Measurements from ENCODE around the gene PKHD1.

Gene PKHD1

DNA sequence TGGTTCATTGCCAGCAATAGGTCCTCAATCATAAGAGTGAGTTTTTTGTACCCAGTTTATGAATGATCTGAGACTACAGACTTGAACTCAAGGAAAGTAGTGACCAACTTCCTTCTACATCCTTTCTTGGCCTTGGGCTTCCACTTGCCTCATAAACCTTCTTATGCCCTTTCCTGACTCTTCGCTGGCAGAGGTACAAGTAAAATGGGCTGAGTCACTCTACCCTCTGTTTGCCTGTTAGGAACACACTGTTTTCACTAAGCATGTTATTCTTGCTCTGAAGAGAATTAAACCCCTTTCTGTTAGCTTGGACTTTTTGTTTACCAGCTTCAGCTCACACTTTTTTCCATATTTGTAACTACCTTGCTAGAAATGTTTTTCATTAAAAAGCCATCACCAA, 74.4 kb downstream of the PKHD1 start:
- H3K4me3 ChIP-seq, result no peak overlapping the region
- no peak overlapping the region for H3K9ac ChIP-seq (ENCODE audit: insufficient read length)
- H3K36me3 ChIP-seq (ENCODE audit: insufficient read depth, low read length), result peaks cover 26% of the 10 kb centered on the region; the same call in 1 of the 2 replicates
- 0 out of 2 replicates have a peak overlapping the region, but pooled peaks have one; percentile 21 for H3K27ac ChIP-seq
- TF ChIP-seq EZH2 (IDR thresholded peaks at IDR 0.05) (no peak), FOXP2 (optimal IDR thresholded peaks at IDR 0.05; ENCODE audit: control extremely low read depth, extremely low read length, insufficient read depth) (no peak), POLR2AphosphoS5 (IDR thresholded peaks at IDR 0.05; ENCODE audit: borderline replicate concordance, low read depth, low read length) (no peak)
- no peak for DNase-seq (ENCODE audit: low read depth, low spot score)
- no peaks in the 10 kb centered on the region for H3K9me3 ChIP-seq (ENCODE audit: low read depth, low read length)

GRCh38 chr6:52012582-52012981, 74.8 kb downstream of the PKHD1 start:
- no peak for TF ChIP-seq EZH2 (IDR thresholded peaks at IDR 0.05)
- TF ChIP-seq POLR2AphosphoS5 (IDR thresholded peaks at IDR 0.05; ENCODE audit: borderline replicate concordance, low read depth, low read length), result no peak
- no peak for TF ChIP-seq FOXP2 (optimal IDR thresholded peaks at IDR 0.05; ENCODE audit: control extremely low read depth, extremely low read length, insufficient read depth)
- Histone ChIP-seq H3K4me3 (no peak overlapping the region), H3K9ac (ENCODE audit: insufficient read length) (no peak overlapping the region), H3K9me3 (ENCODE audit: low read depth, low read length) (no peaks in the 10 kb centered on the region), H3K36me3 (ENCODE audit: insufficient read depth, low read length) (peaks cover 31% of the 10 kb centered on the region), H3K27ac (no peak overlapping the region)
- no peak for DNase-seq (ENCODE audit: low read depth, low spot score)

DNA sequence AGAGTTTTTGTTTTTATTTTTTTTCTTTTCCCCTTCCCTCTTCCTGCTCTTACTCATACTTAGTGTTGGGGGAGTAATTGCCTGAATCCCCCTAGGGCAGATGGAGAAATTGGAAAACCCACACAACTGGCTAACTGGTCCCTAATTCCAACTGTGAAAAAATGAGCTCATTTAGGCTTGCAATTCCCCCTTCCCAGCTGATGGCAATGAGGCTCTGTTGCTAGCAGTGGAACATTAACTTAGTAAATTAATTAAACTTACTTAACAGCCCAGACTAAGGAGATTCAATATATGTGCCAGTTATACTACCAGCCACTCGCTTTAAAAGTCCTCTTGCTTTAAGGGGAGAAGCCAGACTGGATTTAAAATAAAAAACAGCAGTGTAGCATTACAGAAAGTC, 76.6 kb downstream of the PKHD1 start:
- Histone ChIP-seq H3K36me3 (ENCODE audit: insufficient read depth, low read length) (peaks cover 39% of the 10 kb centered on the region), H3K27ac (peak overlapping the region; percentile 86), H3K9ac (ENCODE audit: insufficient read length) (no peak overlapping the region), H3K4me3 (no peak overlapping the region), H3K9me3 (ENCODE audit: low read depth, low read length) (no peaks in the 10 kb centered on the region; the same call in 1 of the 2 replicates)
- TF ChIP-seq POLR2AphosphoS5 (IDR thresholded peaks at IDR 0.05; ENCODE audit: borderline replicate concordance, low read depth, low read length) (no peak), EZH2 (IDR thresholded peaks at IDR 0.05) (no peak), FOXP2 (optimal IDR thresholded peaks at IDR 0.05; ENCODE audit: control extremely low read depth, extremely low read length, insufficient read depth) (no peak)
- no peak for DNase-seq (ENCODE audit: low read depth, low spot score)

DNA sequence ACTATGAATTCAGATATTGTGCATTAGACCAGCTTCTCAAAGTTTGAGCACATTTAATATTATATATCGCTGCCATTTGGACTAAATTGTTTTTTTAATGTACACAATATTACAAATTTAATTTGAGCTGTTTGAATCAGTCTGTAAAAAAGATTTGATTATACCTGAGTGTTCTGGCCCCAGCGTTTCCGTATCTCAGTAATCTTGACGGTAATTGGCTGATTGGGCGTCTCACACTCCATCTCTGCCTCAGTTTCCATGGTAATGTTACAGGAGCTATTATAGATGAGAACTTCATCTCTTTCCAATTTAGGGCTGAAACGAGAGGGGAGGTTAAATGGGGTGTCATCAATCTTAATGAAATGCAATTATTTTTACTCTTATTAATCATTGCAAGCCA, 77.3 kb downstream of the PKHD1 start:
- no peaks in the 10 kb centered on the region; the same call in 1 of the 2 replicates for H3K9me3 ChIP-seq (ENCODE audit: low read depth, low read length)
- peaks cover 39% of the 10 kb centered on the region for H3K36me3 ChIP-seq (ENCODE audit: insufficient read depth, low read length)
- DNase-seq (ENCODE audit: low read depth, low spot score), result no peak
- peak overlapping the region; percentile 36 for H3K4me3 ChIP-seq
- H3K9ac ChIP-seq (ENCODE audit: insufficient read length), result no peak overlapping the region
- H3K27ac ChIP-seq, result peak overlapping the region; percentile 86
- TF ChIP-seq POLR2AphosphoS5 (IDR thresholded peaks at IDR 0.05; ENCODE audit: borderline replicate concordance, low read depth, low read length), result no peak
- TF ChIP-seq FOXP2 (optimal IDR thresholded peaks at IDR 0.05; ENCODE audit: control extremely low read depth, extremely low read length, insufficient read depth), result no peak
- TF ChIP-seq EZH2 (IDR thresholded peaks at IDR 0.05), result no peak

DNA sequence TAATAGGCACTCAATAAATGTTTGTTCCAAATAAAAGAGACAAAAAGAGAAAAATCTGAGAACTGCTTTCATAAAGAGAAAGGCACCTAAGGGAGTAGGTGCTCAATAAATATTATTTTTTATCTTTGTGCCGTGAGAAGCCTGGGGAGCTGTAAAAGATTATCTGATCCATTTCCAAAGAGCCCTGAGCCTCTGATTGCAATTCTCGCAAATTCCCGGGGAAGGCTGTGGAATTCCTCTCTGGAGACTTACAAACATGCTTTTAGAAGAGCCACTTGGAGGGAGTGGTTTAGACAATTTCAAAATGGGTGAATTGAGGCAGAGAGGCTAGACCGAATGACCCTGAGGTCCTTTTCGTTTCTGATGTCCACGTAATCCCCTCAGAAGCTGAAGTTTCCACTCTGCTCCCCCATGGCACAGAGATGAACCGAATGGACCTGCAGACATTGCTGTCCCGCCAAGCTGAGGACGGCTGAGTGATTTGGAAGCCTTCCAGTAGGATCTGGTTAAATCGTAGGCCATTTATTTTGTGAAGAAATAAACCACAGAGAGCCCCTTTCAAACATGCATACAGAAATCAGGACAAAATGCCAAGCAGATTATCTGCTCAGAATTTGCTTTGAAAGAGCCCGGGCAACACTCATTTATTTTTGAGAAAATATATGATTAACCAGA, 77.8 kb downstream of the PKHD1 start:
- Histone ChIP-seq H3K9ac (ENCODE audit: insufficient read length) (no peak overlapping the region), H3K9me3 (ENCODE audit: low read depth, low read length) (no peaks in the 10 kb centered on the region; the same call in 1 of the 2 replicates), H3K4me3 (peak overlapping the region; percentile 36), H3K36me3 (ENCODE audit: insufficient read depth, low read length) (peaks cover 33% of the 10 kb centered on the region), H3K27ac (peak overlapping the region; percentile 86)
- no peak for DNase-seq (ENCODE audit: low read depth, low spot score)
- TF ChIP-seq POLR2AphosphoS5 (IDR thresholded peaks at IDR 0.05; ENCODE audit: borderline replicate concordance, low read depth, low read length) (0 out of 2 replicates have a peak, but pooled peaks have one; percentile 24), FOXP2 (optimal IDR thresholded peaks at IDR 0.05; ENCODE audit: control extremely low read depth, extremely low read length, insufficient read depth) (no peak)

DNA sequence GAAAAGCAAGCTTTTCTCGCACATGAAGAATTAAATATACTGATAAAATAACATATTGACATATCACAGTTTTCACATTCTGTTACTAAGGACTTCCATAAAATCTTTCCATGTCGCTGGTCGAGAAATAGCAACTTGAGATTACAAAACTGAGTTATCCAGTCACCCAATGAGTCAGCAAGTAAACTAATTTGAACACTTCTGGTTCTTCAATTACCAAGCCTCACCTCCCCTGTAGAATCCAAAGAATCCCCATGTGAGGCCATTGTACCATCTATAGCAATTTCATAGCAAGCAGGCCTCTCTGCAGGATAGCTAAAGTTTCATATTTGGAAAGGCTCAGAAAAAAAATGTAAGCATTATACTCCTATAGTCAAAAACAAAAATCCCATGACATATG, 87.3 kb downstream of the PKHD1 start:
- H3K9ac ChIP-seq (ENCODE audit: insufficient read length), result no peak overlapping the region
- peaks cover 14% of the 10 kb centered on the region for H3K36me3 ChIP-seq (ENCODE audit: insufficient read depth, low read length)
- no peak overlapping the region for H3K4me3 ChIP-seq
- H3K27ac ChIP-seq, result peak overlapping the region; percentile 77
- TF ChIP-seq POLR2AphosphoS5 (IDR thresholded peaks at IDR 0.05; ENCODE audit: borderline replicate concordance, low read depth, low read length) (no peak), FOXP2 (optimal IDR thresholded peaks at IDR 0.05; ENCODE audit: control extremely low read depth, extremely low read length, insufficient read depth) (no peak), EZH2 (IDR thresholded peaks at IDR 0.05) (no peak)
- H3K9me3 ChIP-seq (ENCODE audit: low read depth, low read length), result no peaks in the 10 kb centered on the region
- DNase-seq (ENCODE audit: low read depth, low spot score), result no peak

GRCh38 chr6:51996296-51996947, 91.0 kb downstream of the PKHD1 start:
- no peak for DNase-seq (ENCODE audit: low read depth, low spot score)

GRCh38 chr6:51995214-51995755, 92.1 kb downstream of the PKHD1 start:
- H3K27ac ChIP-seq, result peak overlapping the region; percentile 100
- H3K36me3 ChIP-seq (ENCODE audit: insufficient read depth, low read length), result peaks cover 4% of the 10 kb centered on the region; the same call in 1 of the 2 replicates
- DNase-seq (ENCODE audit: low read depth, low spot score), result no peak
- H3K9me3 ChIP-seq (ENCODE audit: low read depth, low read length), result no peaks in the 10 kb centered on the region
- TF ChIP-seq FOXP2 (optimal IDR thresholded peaks at IDR 0.05; ENCODE audit: control extremely low read depth, extremely low read length, insufficient read depth) (no peak), EZH2 (IDR thresholded peaks at IDR 0.05) (no peak), POLR2AphosphoS5 (IDR thresholded peaks at IDR 0.05; ENCODE audit: borderline replicate concordance, low read depth, low read length) (no peak)
- H3K9ac ChIP-seq (ENCODE audit: insufficient read length), result peak overlapping the region; percentile 53
- H3K4me3 ChIP-seq, result no peak overlapping the region

More at GRCh38 chr6:51996296-51996947, 91.0 kb downstream of the PKHD1 start:
- no peak overlapping the region for H3K27ac ChIP-seq
- no peak overlapping the region for H3K4me3 ChIP-seq
- peaks cover 4% of the 10 kb centered on the region; the same call in 1 of the 2 replicates for H3K36me3 ChIP-seq (ENCODE audit: insufficient read depth, low read length)
- no peak overlapping the region for H3K9ac ChIP-seq (ENCODE audit: insufficient read length)
- H3K9me3 ChIP-seq (ENCODE audit: low read depth, low read length), result no peaks in the 10 kb centered on the region
- TF ChIP-seq EZH2 (IDR thresholded peaks at IDR 0.05) (no peak), POLR2AphosphoS5 (IDR thresholded peaks at IDR 0.05; ENCODE audit: borderline replicate concordance, low read depth, low read length) (no peak), FOXP2 (optimal IDR thresholded peaks at IDR 0.05; ENCODE audit: control extremely low read depth, extremely low read length, insufficient read depth) (no peak)

Data from SK-N-MC (cell line).